Bronchial epithelial cell (primary cell): Measurements from ENCODE around the gene WDR77. TPM values are rescaled to one million over a fixed set of nuclear protein-coding genes. Genes with fewer than 3 reads are reported as not detected.

Source experiments
- DNase-seq: peaks from one replicate; pipeline ENCODE4 v3.0.0-alpha.2; 2010; ENCODE audit warnings: low read depth
- FAIRE-seq: peaks from 2 replicates; lab custom pipeline; 2011; peaks lifted over from hg19 to GRCh38; lab: Jason Lieb, UNC
- H3K27me3 ChIP-seq: 2 replicates; pipeline ENCODE4 v1.5.1; 2011; ENCODE audit warnings: low read length; ENCODE audit not compliant: control insufficient read depth, insufficient read depth
- H3K36me3 ChIP-seq: 2 replicates; pipeline ENCODE4 v1.5.1; 2011; ENCODE audit warnings: low read length; ENCODE audit not compliant: control insufficient read depth, insufficient read depth
- H3K4me3 ChIP-seq: 2 replicates; pipeline ENCODE4 v1.5.1; 2011; ENCODE audit warnings: mild to moderate bottlenecking, low read depth, low read length, control low read depth
- total RNA-seq: library from RNA; depleted of rRNA; stranded (reverse); fragments of >200 nt; gene quantifications from 2 replicates; pipeline ENCODE4 v1.2.1, GENCODE V29; 2014
- TF ChIP-seq, protein P1 (sequence below): IDR thresholded peaks from 2 replicates; pipeline ENCODE4 v1.5.1; 2011; ENCODE audit warnings: mild to moderate bottlenecking, moderate library complexity, low read length, control low read depth, inconsistent platforms; ENCODE audit not compliant: insufficient read depth, severe bottlenecking

The WDR77 gene
- total RNA-seq, 1 donor from 2014 or later, result 57.4 TPM

DNA sequence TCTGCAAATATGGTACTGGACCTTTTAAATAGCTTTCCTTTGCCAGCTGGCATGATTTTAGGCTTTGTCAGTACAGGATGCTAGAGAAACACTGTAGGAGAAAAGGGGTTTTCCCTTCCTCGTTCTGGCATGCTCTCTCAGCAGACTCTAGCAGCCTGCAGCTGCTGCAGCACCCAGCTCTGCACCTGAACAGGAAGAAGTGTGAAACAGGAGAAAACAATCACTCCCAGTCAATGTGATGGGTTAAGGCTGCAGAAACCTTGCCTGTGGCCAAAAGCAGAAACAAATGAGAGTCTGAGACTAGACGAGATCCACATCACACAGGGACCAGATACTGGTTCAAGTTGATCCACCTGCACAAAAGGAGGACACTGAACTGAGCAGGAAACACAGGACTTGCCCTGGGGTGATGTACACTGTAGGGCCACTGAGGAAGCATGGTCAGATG, 42.7 kb downstream of the WDR77 start:
- no peaks in the 10 kb centered on the region for H3K36me3 ChIP-seq
- FAIRE-seq (peak; percentile 32), DNase-seq (peak; percentile 62)
- TF ChIP-seq, protein P1, sequence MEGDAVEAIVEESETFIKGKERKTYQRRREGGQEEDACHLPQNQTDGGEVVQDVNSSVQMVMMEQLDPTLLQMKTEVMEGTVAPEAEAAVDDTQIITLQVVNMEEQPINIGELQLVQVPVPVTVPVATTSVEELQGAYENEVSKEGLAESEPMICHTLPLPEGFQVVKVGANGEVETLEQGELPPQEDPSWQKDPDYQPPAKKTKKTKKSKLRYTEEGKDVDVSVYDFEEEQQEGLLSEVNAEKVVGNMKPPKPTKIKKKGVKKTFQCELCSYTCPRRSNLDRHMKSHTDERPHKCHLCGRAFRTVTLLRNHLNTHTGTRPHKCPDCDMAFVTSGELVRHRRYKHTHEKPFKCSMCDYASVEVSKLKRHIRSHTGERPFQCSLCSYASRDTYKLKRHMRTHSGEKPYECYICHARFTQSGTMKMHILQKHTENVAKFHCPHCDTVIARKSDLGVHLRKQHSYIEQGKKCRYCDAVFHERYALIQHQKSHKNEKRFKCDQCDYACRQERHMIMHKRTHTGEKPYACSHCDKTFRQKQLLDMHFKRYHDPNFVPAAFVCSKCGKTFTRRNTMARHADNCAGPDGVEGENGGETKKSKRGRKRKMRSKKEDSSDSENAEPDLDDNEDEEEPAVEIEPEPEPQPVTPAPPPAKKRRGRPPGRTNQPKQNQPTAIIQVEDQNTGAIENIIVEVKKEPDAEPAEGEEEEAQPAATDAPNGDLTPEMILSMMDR, result no peak
- H3K27me3 ChIP-seq, result peaks cover 1% of the 10 kb centered on the region
- no peak overlapping the region for H3K4me3 ChIP-seq

DNA sequence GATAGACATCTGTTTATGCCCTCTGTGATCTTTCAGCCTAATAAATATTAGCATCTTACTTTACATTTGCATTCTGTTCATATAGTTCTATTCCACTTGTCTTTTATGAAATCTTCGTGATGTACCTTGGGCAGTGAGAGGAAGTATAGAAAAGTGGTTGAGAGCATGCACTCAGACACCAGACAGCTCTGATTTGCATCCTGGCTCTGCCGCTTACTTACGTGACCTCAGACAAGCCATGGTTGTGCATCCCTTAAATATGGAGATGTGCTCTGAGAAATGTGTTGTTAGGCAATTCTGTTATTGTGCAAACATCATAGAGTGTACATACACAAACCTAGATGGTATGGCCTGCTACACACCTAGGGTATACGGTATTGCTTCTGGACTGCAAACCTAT, 44.5 kb downstream of the WDR77 start:
- no peaks in the 10 kb centered on the region for H3K36me3 ChIP-seq
- H3K4me3 ChIP-seq, result no peak overlapping the region
- DNase-seq (no peak), FAIRE-seq (no peak)
- peaks cover 1% of the 10 kb centered on the region for H3K27me3 ChIP-seq
- TF ChIP-seq, protein P1, result no peak

DNA sequence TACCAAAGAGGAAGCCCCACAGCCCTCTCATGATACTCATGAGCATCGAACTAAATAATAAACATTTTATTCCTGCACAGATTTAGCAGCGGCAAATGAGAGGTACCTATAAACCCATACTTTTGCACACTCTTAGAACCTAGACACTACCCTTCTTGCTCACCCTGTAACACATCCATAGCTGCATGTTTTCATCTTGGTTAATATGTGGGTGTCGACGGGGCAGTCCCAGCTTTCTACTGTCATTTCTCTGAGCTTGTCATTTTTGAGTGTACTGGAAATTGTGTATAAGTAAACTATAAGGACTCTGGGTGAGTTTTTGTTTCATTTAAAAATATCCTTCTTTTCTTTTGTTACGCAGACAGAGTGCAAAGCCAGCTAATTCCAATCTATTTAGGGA, 47.0 kb downstream of the WDR77 start:
- H3K27me3 ChIP-seq, result peaks cover 1% of the 10 kb centered on the region
- FAIRE-seq (no peak), DNase-seq (no peak)
- TF ChIP-seq, protein P1, result no peak
- H3K36me3 ChIP-seq, result no peaks in the 10 kb centered on the region
- H3K4me3 ChIP-seq, result no peak overlapping the region

DNA sequence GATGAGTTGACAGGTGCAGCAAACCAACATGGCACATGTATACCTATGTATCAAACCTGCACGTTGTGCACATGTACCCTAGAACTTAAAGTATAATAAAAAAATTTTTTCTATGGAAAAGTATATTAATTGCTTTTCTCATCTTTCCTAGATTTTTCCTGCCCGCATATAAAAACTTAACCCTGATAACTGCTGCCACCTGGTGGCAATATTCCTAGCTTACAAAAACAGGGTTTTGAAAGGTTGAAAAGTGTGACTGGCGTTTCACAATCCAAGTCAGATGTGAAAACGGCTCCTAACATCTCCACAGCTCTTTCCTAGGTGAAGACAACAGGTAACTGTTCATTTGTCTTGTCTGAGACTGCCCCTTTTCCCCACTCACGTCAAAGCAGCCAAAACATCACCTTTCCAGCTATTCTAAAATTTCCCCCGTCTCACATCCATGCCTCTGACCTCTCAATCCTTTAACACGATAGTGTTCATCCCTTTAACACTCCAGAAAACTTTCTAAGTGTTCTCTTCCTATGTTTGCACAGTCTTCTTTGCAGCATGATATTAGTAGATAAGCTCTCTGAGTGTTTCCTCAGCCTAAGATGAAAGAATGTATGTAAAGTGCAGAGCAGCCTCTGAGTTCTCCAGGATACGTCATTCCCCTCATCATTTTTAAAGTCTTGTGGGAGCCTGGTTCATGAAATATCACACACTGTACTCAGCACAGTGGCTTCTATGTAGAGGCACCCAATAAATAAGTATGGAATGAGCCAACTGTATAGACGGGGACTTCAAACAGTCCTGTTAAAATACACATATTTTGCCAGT, 49.1 kb downstream of the WDR77 start:
- Histone ChIP-seq H3K36me3 (no peaks in the 10 kb centered on the region), H3K27me3 (no peaks in the 10 kb centered on the region), H3K4me3 (no peak overlapping the region)
- TF ChIP-seq, protein P1, result peak; percentile 48
- FAIRE-seq (no peak), DNase-seq (peak; percentile 50)

DNA sequence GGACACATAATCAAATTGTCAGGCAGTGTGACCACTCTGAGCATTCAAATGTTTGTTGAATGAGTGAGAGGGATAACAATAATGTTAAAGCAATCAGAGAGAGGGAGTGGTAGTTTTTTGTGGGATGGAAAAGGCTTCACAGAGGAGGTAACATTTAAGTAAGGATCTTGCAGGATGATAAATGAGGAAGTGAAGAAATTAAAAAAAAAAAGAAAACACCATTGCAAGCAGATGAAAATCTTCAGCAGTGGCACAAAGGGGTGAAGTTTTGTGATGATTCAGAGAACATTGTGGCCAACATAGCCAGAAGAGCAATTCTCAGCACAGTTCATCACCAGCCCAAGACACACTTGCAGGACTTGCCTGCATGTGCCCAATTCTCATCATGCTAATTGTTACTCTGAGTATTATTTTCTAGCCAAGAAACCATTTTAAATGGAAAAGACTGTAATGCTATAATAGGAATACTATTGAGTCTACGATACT, 56.6 kb downstream of the WDR77 start:
- Histone ChIP-seq H3K36me3 (no peaks in the 10 kb centered on the region), H3K4me3 (no peak overlapping the region), H3K27me3 (no peaks in the 10 kb centered on the region)
- TF ChIP-seq, protein P1, result no peak
- FAIRE-seq, result no peak
- no peak for DNase-seq
